Activated T-cell treated with anti-CD3 and anti-CD28 coated beads for 24 hours (primary cell): Measurements from ENCODE around the gene UBLCP1.
"Not testable (repeated sequence)": the region's sequence is repeated elsewhere in the genome, so short reads cannot be mapped to it uniquely, and the experiment has no call there.

ENCODE experiments used
- DNase-seq: peaks from one replicate; pipeline ENCODE4 v3.0.0-alpha.2; 2020; ENCODE audit warnings: low read depth

UBLCP1 gene

GRCh38 chr5:159262859-159263568 is at the start of gene UBLCP1:
Gene UBLCP1 (plus strand): TSS chr5:159263290. CDS start chr5:159268916, 5,626 bp downstream.
- DNase-seq = peak; percentile 75

GRCh38 chr5:159214486-159215271 is 48.4 kb upstream of the UBLCP1 start:
- no peak for DNase-seq

GRCh38 chr5:159215886-159216285 is 47.2 kb upstream of the UBLCP1 start:
- no peak for DNase-seq

DNA sequence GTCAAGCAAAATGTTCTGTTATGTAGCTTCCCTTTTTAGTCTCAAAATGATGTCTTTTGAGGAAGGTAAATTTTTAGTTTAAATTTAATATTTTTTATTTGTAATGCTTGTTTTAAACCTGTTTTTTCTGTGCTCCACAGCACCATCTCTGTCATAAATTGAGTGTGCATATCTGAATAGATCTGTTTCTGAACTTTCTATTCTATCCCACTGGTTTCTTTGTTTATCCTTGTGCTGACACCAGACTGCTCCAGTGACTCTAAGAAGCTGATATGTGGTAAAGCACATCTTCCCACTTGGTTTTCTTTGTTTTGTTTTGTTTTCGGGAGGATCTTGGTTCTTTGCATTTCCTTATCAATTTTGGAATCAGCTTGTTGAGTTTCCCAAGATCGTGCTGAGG is 46.6 kb upstream of the UBLCP1 start:
- no peak for DNase-seq

GRCh38 chr5:159217236-159217635 is 45.9 kb upstream of the UBLCP1 start:
- no peak for DNase-seq

- DNase-seq = no peak
These were observed 44.5 kb upstream of the UBLCP1 start for GRCh38 chr5:159218595-159219023.

DNA sequence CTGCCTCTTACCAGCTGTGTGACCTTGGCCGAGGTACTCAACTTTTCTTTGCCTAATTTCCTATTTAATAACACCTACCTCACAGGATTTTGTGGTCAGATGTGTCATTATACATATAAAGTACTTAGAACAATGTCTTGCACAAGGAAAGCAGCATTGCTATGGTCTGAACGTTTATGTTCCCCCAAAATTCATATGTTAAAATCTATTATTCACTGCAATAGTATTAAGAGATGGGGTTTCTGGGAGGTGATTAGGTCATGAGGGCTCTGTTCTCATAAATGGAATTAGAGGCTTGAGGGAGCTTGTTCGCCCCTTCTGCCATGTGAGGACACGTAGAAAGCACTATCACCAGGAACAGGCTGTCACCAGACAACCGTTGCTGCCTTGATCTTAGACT is 42.9 kb upstream of the UBLCP1 start:
- DNase-seq = no peak

- DNase-seq = no peak
These were observed 39.6 kb upstream of the UBLCP1 start for GRCh38 chr5:159223469-159223868.

DNA sequence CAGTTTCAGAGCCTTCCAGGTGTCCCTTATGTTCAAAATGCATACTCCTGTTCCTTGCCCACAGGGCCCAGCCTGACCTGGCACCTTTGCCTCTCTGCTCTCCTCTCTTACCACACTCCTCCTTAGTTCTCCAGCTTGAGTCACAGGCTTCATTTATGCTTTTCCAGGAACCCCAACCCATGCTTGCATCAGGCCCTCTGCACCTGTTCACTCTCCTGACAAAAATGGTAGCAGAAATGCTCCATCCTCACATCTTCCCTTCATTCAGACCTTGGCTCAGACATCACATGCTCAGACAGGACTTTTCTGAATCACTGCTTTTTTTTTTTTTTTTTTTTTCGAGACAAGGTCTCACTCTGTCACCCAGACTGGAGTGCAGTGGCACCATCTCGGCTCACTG is 38.6 kb upstream of the UBLCP1 start:
- no peak for DNase-seq

DNA sequence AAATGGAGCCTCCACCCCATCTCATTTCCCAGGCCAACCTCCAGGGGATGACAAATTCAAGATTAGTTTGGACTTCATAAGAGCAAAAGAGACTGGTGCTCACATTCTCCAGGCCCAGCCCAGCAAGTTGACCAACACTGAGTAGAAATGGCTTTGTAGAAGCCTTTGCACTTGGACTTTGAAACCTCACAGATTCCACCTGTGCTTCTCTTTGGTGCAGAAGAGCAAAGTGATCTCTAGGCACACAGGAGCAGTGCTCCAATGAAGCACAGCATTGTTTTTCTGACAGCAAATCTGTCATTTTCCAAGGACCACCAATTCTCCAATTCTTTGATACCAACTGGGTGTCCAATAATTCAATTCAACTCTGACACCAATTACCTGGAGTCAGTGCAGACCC is 36.6 kb upstream of the UBLCP1 start:
- no peak for DNase-seq

GRCh38 chr5:159227452-159227851 is 35.6 kb upstream of the UBLCP1 start:
- no peak for DNase-seq

DNA sequence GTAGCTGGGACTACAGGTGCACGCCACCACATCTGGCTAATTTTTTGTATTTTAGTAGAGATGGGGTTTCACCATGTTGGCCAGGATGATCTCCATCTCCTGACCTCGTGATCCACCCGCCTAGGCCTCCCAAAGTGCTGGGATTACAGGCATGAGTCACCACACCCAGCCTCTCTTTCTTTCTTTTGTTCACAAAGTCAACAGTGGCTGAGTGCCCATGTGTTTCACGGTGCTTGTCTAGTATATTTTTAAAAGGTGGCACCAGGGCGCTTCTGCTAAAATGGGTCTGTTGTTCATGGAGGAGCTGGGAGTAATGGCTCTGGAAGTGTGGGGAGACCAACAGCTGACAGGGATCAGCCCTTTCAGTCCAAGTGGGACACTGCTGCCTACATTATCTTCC is 35.0 kb upstream of the UBLCP1 start:
- DNase-seq = not testable (repeated sequence)

GRCh38 chr5:159230657-159231056 is 32.4 kb upstream of the UBLCP1 start:
- DNase-seq = no peak

GRCh38 chr5:159231167-159231566 is 31.9 kb upstream of the UBLCP1 start:
- no peak for DNase-seq

GRCh38 chr5:159235871-159236520 is 27.1 kb upstream of the UBLCP1 start:
- not testable (repeated sequence) for DNase-seq

DNA sequence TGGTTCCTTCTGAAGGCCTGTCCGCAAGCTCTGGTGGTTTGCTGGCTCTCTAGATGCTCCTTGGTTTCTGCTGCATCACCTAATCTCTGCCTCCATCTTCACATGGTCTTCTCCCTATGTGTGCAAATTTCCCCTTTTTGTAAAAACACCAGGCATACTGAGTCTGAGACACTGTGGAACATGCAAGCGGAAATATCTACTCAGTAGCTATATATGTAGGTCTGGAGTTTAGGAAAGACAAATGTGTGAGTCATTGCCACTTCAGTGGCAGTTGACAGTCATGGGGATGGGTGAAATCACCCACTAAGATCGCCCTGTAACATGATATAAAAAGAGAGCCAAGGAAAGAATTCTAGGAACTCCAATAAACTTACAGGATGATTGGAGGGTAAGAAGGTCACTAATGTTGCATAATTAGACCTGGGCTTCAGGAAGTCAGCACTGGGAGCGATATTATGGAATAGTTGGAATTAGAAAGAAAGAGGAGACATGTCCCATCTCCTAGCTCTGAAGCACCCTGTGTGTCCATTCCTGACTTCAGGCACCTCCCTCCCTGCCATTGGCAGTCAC is 22.7 kb upstream of the UBLCP1 start:
- DNase-seq = peak; percentile 19

GRCh38 chr5:159241946-159242552 is 21.0 kb upstream of the UBLCP1 start:
- no peak for DNase-seq

GRCh38 chr5:159242656-159243055 is 20.4 kb upstream of the UBLCP1 start:
- no peak for DNase-seq

GRCh38 chr5:159243385-159243784 is 19.7 kb upstream of the UBLCP1 start:
- DNase-seq = no peak

DNA sequence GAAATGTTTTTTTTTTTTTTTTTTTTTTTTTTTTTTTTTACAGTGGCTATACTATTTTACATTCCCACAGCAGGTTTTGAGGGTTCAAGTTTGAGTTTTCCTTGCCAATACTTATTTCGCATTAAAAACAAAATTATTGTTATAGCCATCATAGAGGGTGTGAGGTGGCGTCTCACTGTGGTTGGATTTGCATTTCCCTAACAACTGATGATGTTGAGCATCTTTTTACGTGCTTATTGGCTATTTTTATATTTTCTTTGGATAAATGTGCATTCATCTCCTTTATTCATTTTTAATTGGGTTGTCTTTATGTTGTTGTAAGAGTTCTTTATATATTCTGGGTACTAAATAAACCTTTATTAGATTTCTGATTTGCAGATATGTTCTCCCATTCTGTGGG is 18.9 kb upstream of the UBLCP1 start:
- DNase-seq = no peak

GRCh38 chr5:159244890-159245289 is 18.2 kb upstream of the UBLCP1 start:
- DNase-seq = no peak

- DNase-seq = no peak
These were observed 13.9 kb upstream of the UBLCP1 start for GRCh38 chr5:159249158-159249557.
